IMR-90 (cell line): ENCODE data around the gene GCK. TPM values are rescaled to one million over a fixed set of nuclear protein-coding genes. Genes with fewer than 3 reads are reported as not detected.

Source experiments
- ATAC-seq: fragments of 200-7000 bp; cut with Tn5 transposase; 2 replicates; pipeline ENCODE4 v1.9.1; 2020; ENCODE audit warnings: low read depth, mild to moderate bottlenecking, moderate library complexity
- BruUV-seq: library from RNA; stranded (reverse); fragments of 400-500 nt; replicated peaks from 2 replicates; lab custom pipeline; 2021; lab: Mats Ljungman, UMichigan
- CTCF ChIA-PET: fragments of 300-600 bp; formaldehyde crosslinking; extraction: SDS; loops from one replicate; lab custom pipeline; 2021; ENCODE audit warnings: antibody characterized with exemption; lab: Yijun Ruan, JAX
- POLR2A ChIA-PET: fragments of 300-600 bp; sonication (Branson Sonifier 250); formaldehyde crosslinking; loops from one replicate; lab custom pipeline; 2022; ENCODE audit warnings: antibody characterized with exemption; ENCODE audit not compliant: unreplicated experiment; lab: Charles Lee
- DNase-seq: peaks from one replicate; pipeline ENCODE4 v3.0.0; 2013
- H2AFZ ChIP-seq: replicated peaks from 2 replicates; pipeline ENCODE3; 2013; ENCODE audit warnings: low read length, mild to moderate bottlenecking; ENCODE audit not compliant: poor library complexity
- H2AK5ac ChIP-seq: 2 replicates; pipeline ENCODE4 v1.6.1; 2013; ENCODE audit warnings: low read depth, low read length, inconsistent platforms
- H2AK9ac ChIP-seq: replicated peaks from 2 replicates; pipeline ENCODE3; 2013; ENCODE audit warnings: mild to moderate bottlenecking, low read depth, low read length, moderate library complexity; ENCODE audit not compliant: poor library complexity
- H2BK120ac ChIP-seq: 2 replicates; pipeline ENCODE4 v1.6.1; 2013; ENCODE audit warnings: low read depth, low read length, inconsistent platforms
- H2BK15ac ChIP-seq: 3 replicates; pipeline ENCODE4 v1.6.1; 2013; ENCODE audit warnings: low read depth, low read length, inconsistent platforms
- H2BK20ac ChIP-seq: 2 replicates; pipeline ENCODE4 v1.6.1; 2013; ENCODE audit warnings: low read depth, mild to moderate bottlenecking, inconsistent platforms, low read length, moderate library complexity
- H2BK5ac ChIP-seq: 2 replicates; pipeline ENCODE4 v1.6.1; 2013; ENCODE audit warnings: mild to moderate bottlenecking, low read depth, low read length, inconsistent platforms; ENCODE audit not compliant: poor library complexity, severe bottlenecking
- H3K14ac ChIP-seq: replicated peaks from 2 replicates; pipeline ENCODE4 v1.6.1; 2013; ENCODE audit warnings: low read depth, low read length, inconsistent platforms
- H3K18ac ChIP-seq: 2 replicates; pipeline ENCODE4 v1.6.1; 2013; ENCODE audit warnings: low read depth, low read length, control low read depth
- H3K23ac ChIP-seq: 2 replicates; pipeline ENCODE4 v1.6.1; 2013; ENCODE audit warnings: low read depth, low read length, inconsistent platforms
- H3K27ac ChIP-seq: 2 replicates; pipeline ENCODE4 v1.5.1; 2013; ENCODE audit warnings: mild to moderate bottlenecking, control low read depth, low read length; ENCODE audit not compliant: insufficient read depth
- H3K27me3 ChIP-seq: 2 replicates; pipeline ENCODE4 v1.6.1; 2013; ENCODE audit warnings: low read length; ENCODE audit not compliant: control insufficient read depth, insufficient read depth
- H3K36me3 ChIP-seq: 2 replicates; pipeline ENCODE4 v1.6.1; 2013; ENCODE audit warnings: low read length, mixed read lengths; ENCODE audit not compliant: control insufficient read depth, insufficient read depth
- H3K4ac ChIP-seq: 2 replicates; pipeline ENCODE4 v1.6.1; 2013; ENCODE audit warnings: low read depth, low read length, inconsistent platforms
- H3K4me1 ChIP-seq: 2 replicates; pipeline ENCODE4 v1.6.1; 2013; ENCODE audit warnings: low read length, mixed read lengths; ENCODE audit not compliant: control insufficient read depth, insufficient read depth
- H3K4me2 ChIP-seq: 2 replicates; pipeline ENCODE4 v1.6.1; 2013; ENCODE audit warnings: low read depth, mild to moderate bottlenecking, control low read depth, low read length, moderate library complexity
- H3K4me3 ChIP-seq: 2 replicates; pipeline ENCODE4 v1.5.1; 2013; ENCODE audit warnings: low read depth, mild to moderate bottlenecking, control low read depth, low read length, moderate library complexity; ENCODE audit not compliant: insufficient read depth
- H3K56ac ChIP-seq: 2 replicates; pipeline ENCODE4 v1.6.1; 2013; ENCODE audit warnings: low read length, inconsistent platforms; ENCODE audit not compliant: insufficient read depth; ENCODE audit errors: extremely low read depth
- H3K79me1 ChIP-seq, 2 experiments: 2 replicates each; pipeline ENCODE4 v1.6.1; 2013; ENCODE audit warnings: low read length in 2 of 2, inconsistent platforms in 1 of 2, low read depth in 1 of 2
- H3K9ac ChIP-seq: 2 replicates; pipeline ENCODE4 v1.6.1; 2013; ENCODE audit warnings: low read depth, low read length, control low read depth
- H3K9me1 ChIP-seq: 2 replicates; pipeline ENCODE4 v1.6.1; 2013; ENCODE audit warnings: low read length, inconsistent platforms; ENCODE audit not compliant: insufficient read depth
- H3K9me3 ChIP-seq: 2 replicates; pipeline ENCODE4 v1.6.1; 2013; ENCODE audit warnings: low read length; ENCODE audit not compliant: control insufficient read depth, insufficient read depth
- H4K20me1 ChIP-seq: 2 replicates; pipeline ENCODE4 v1.6.1; 2013; ENCODE audit warnings: low read length, inconsistent platforms; ENCODE audit not compliant: insufficient read depth
- H4K5ac ChIP-seq: 2 replicates; pipeline ENCODE4 v1.6.1; 2013; ENCODE audit warnings: mild to moderate bottlenecking, low read depth, low read length, control low read depth
- H4K8ac ChIP-seq, 2 experiments: 2 replicates each; pipeline ENCODE4 v1.6.1; 2013; ENCODE audit warnings: low read depth in 2 of 2, low read length in 2 of 2, control low read depth in 1 of 2, inconsistent platforms in 1 of 2
- H4K91ac ChIP-seq: 2 replicates; pipeline ENCODE4 v1.6.1; 2013; ENCODE audit warnings: low read depth, low read length, inconsistent platforms; ENCODE audit not compliant: insufficient read depth
- BHLHE40 ChIP-seq: fragments of 150-350 bp; IDR thresholded peaks from 2 replicates; pipeline ENCODE4 v1.6.1; 2016; ENCODE audit warnings: mild to moderate bottlenecking, low read depth, low read length
- CEBPB ChIP-seq: IDR thresholded peaks from 2 replicates; pipeline ENCODE4 v1.6.1; 2012; ENCODE audit warnings: low read depth, low read length, improper control_type of control experiment
- CHD1 ChIP-seq: IDR thresholded peaks from 2 replicates; pipeline ENCODE4 v1.6.1; 2012; ENCODE audit warnings: low read depth, low read length, improper control_type of control experiment
- FOS ChIP-seq: fragments of 150-350 bp; IDR thresholded peaks from 2 replicates; pipeline ENCODE4 v1.6.1; 2016; ENCODE audit warnings: low read depth, low read length
- MAFK ChIP-seq: IDR thresholded peaks from 2 replicates; pipeline ENCODE4 v1.6.1; 2012; ENCODE audit warnings: low read depth, low read length, improper control_type of control experiment
- MAZ ChIP-seq: IDR thresholded peaks from 2 replicates; pipeline ENCODE4 v1.6.1; 2012; ENCODE audit warnings: low read depth, mild to moderate bottlenecking, low read length, improper control_type of control experiment, moderate library complexity, borderline replicate concordance
- MXI1 ChIP-seq: IDR thresholded peaks from 2 replicates; pipeline ENCODE4 v1.6.1; 2012; ENCODE audit warnings: low read depth, mild to moderate bottlenecking, low read length, moderate library complexity, borderline replicate concordance
- NFE2L2 ChIP-seq: fragments of 150-350 bp; IDR thresholded peaks from 2 replicates; pipeline ENCODE4 v1.6.1; 2016; ENCODE audit warnings: low read depth, mild to moderate bottlenecking, low read length
- POLR2A ChIP-seq: IDR thresholded peaks from 2 replicates; pipeline ENCODE4 v1.6.1; 2012; ENCODE audit warnings: mild to moderate bottlenecking, low read depth, low read length
- RAD21 ChIP-seq: IDR thresholded peaks from 2 replicates; pipeline ENCODE4 v1.6.1; 2012; ENCODE audit warnings: low read length, improper control_type of control experiment
- RCOR1 ChIP-seq: IDR thresholded peaks from 2 replicates; pipeline ENCODE4 v1.6.1; 2012; ENCODE audit warnings: mild to moderate bottlenecking, low read length, improper control_type of control experiment; ENCODE audit not compliant: insufficient replicate concordance
- RFX5 ChIP-seq: IDR thresholded peaks from 2 replicates; pipeline ENCODE4 v1.8.0; 2012; ENCODE audit warnings: low read depth, mild to moderate bottlenecking, low read length, moderate library complexity
- SMC3 ChIP-seq: fragments of 150-350 bp; IDR thresholded peaks from 2 replicates; pipeline ENCODE4 v1.6.1; 2016; ENCODE audit warnings: low read depth, mild to moderate bottlenecking, antibody characterized with exemption, low read length, moderate library complexity
- WGBS, 2 experiments: methylation state at CpG; one replicate each; pipeline versions ENCODE4 v1.1.5 to v1.1.7; 2013; ENCODE audit warnings: missing lambda C conversion rate in 2 of 2; ENCODE audit not compliant: insufficient read length in 1 of 2; ENCODE audit errors: extremely low coverage in 2 of 2; 5-methylcytosine and 5-hydroxymethylcytosine counted together
- dilution Hi-C: fragments of 300-500 bp; cut with HindIII; formaldehyde crosslinking; loops from one replicate; pipeline ENCODE4 v1.14.3; 2018; ENCODE audit warnings: low sequenced_read_pairs; ENCODE audit not compliant: unreplicated experiment
- in situ Hi-C: fragments of 300-500 bp; cut with MboI; formaldehyde crosslinking; loops from 3 replicates; pipeline ENCODE4 v1.14.3; 2019; ENCODE audit warnings: low sequenced_read_pairs, inconsistent platforms, mixed read lengths
- intact Hi-C: fragments of 100-400 bp; cut with micrococcal nuclease; formaldehyde crosslinking; loops from 2 replicates; pipeline ENCODE4 v1.10.0; 2022
- polyA plus RNA-seq, 3 experiments: library from polyadenylated mRNA; depleted of rRNA; stranded (reverse); fragments of >200 nt; gene quantifications; 2 replicates each; pipeline ENCODE4 v1.2.3, GENCODE V29; 2012; ENCODE audit warnings: low replicate concordance in 1 of 3
- total RNA-seq: library from RNA; depleted of rRNA; stranded (reverse); fragments of >200 nt; gene quantifications from 2 replicates; pipeline ENCODE4 v1.2.3, GENCODE V29; 2012
- TF ChIP-seq, protein P1 (sequence below): fragments of 150-350 bp; IDR thresholded peaks from 2 replicates; pipeline ENCODE4 v1.6.1; 2016; ENCODE audit warnings: low read depth, mild to moderate bottlenecking, low read length, moderate library complexity, borderline replicate concordance
- TF ChIP-seq, protein P2 (sequence below): fragments of 150-350 bp; IDR thresholded peaks from 2 replicates; pipeline ENCODE4 v1.6.1; 2017; ENCODE audit warnings: mild to moderate bottlenecking, antibody characterized with exemption, low read length, low read depth
- TF ChIP-seq, protein P3 (sequence below): conservative IDR thresholded peaks from 2 replicates; pipeline ENCODE4 v1.5.1; 2012; ENCODE audit warnings: mild to moderate bottlenecking, low read depth, low read length, improper control_type of control experiment

The GCK gene
- total and polyA plus RNA-seq, 2 of the 4 experiments (the other 2 are of a cell fraction): 0.14 to 0.18 TPM

DNA sequence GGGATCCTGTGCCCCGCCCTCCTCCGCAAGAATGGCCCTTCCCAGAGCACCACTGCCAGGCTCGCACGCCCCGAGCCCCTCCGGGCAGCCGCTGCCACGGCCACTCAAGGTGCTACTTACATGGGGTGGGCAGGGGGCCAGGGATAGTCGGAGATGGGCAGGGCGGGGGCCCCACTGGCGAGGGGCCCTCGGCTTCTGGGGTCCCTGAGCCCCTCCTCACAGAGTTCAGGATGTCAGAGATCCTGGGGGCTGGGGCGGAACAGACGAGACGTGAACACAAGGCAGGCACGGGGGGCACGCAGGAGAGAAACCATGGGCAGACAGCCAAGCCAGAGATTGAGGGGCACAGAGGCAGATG, 37.1 kb upstream of the GCK start:
- Histone ChIP-seq H3K14ac (no peak overlapping the region), H3K4me3 (no peak overlapping the region), H3K27ac (no peak overlapping the region), H3K9me1 (no peaks in the 10 kb centered on the region), H3K18ac (no peak overlapping the region), H4K91ac (no peak overlapping the region), H3K4me1 (no peaks in the 10 kb centered on the region), H3K9me3 (no peaks in the 10 kb centered on the region), H2BK20ac (no peak overlapping the region), H3K27me3 (peaks cover 60% of the 10 kb centered on the region), H4K5ac (no peak overlapping the region), H4K8ac (no peak overlapping the region), H2AFZ (no peak overlapping the region), H3K79me1 (no peaks in the 10 kb centered on the region), H3K56ac (no peak overlapping the region), H3K23ac (no peak overlapping the region), H3K4me2 (no peak overlapping the region), H3K4ac (no peak overlapping the region), H2BK120ac (no peak overlapping the region), H2AK5ac (no peak overlapping the region), H3K36me3 (no peaks in the 10 kb centered on the region), H2BK15ac (no peak overlapping the region), H4K20me1 (no peaks in the 10 kb centered on the region), H2BK5ac (no peak overlapping the region), H3K9ac (no peak overlapping the region), H2AK9ac (no peak overlapping the region)
- 13% methylated on average over 6 of the region's 17 CpGs; no CpG with 5 or more reads in 1 of the 2 experiments for WGBS, 2 experiments
- POLR2A ChIA-PET: no interaction called here
- ATAC-seq (no peak), DNase-seq (no peak)
- no peak for TF ChIP-seq CHD1
- TF ChIP-seq CEBPB: no peak
- TF ChIP-seq RFX5: no peak
- TF ChIP-seq MAFK: no peak
- no peak for TF ChIP-seq FOS
- no peak for TF ChIP-seq RCOR1
- TF ChIP-seq MXI1: no peak
- TF ChIP-seq POLR2A: no peak
- TF ChIP-seq, protein P1, sequence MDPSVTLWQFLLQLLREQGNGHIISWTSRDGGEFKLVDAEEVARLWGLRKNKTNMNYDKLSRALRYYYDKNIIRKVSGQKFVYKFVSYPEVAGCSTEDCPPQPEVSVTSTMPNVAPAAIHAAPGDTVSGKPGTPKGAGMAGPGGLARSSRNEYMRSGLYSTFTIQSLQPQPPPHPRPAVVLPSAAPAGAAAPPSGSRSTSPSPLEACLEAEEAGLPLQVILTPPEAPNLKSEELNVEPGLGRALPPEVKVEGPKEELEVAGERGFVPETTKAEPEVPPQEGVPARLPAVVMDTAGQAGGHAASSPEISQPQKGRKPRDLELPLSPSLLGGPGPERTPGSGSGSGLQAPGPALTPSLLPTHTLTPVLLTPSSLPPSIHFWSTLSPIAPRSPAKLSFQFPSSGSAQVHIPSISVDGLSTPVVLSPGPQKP: no peak
- no peak for TF ChIP-seq BHLHE40
- TF ChIP-seq RAD21: no peak
- TF ChIP-seq, protein P2, sequence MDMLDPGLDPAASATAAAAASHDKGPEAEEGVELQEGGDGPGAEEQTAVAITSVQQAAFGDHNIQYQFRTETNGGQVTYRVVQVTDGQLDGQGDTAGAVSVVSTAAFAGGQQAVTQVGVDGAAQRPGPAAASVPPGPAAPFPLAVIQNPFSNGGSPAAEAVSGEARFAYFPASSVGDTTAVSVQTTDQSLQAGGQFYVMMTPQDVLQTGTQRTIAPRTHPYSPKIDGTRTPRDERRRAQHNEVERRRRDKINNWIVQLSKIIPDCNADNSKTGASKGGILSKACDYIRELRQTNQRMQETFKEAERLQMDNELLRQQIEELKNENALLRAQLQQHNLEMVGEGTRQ: no peak
- TF ChIP-seq, protein P3, sequence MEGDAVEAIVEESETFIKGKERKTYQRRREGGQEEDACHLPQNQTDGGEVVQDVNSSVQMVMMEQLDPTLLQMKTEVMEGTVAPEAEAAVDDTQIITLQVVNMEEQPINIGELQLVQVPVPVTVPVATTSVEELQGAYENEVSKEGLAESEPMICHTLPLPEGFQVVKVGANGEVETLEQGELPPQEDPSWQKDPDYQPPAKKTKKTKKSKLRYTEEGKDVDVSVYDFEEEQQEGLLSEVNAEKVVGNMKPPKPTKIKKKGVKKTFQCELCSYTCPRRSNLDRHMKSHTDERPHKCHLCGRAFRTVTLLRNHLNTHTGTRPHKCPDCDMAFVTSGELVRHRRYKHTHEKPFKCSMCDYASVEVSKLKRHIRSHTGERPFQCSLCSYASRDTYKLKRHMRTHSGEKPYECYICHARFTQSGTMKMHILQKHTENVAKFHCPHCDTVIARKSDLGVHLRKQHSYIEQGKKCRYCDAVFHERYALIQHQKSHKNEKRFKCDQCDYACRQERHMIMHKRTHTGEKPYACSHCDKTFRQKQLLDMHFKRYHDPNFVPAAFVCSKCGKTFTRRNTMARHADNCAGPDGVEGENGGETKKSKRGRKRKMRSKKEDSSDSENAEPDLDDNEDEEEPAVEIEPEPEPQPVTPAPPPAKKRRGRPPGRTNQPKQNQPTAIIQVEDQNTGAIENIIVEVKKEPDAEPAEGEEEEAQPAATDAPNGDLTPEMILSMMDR: no peak
- TF ChIP-seq SMC3: no peak
- no peak for TF ChIP-seq MAZ
- no peak for TF ChIP-seq NFE2L2
- CTCF ChIA-PET: no interaction called here
- no TSS peak for BruUV-seq
- in situ Hi-C loops (no loop called here), dilution Hi-C loops (no loop called here), intact Hi-C loops (no loop called here)
